GM19455 (cell line): ENCODE data around the gene CBX2.

Source experiments
- ATAC-seq: cut with Tn5 transposase; IDR thresholded peaks from one replicate; pipeline ENCODE4 v1.9.1; 2021; ENCODE audit not compliant: unreplicated experiment

CBX2 gene

DNA sequence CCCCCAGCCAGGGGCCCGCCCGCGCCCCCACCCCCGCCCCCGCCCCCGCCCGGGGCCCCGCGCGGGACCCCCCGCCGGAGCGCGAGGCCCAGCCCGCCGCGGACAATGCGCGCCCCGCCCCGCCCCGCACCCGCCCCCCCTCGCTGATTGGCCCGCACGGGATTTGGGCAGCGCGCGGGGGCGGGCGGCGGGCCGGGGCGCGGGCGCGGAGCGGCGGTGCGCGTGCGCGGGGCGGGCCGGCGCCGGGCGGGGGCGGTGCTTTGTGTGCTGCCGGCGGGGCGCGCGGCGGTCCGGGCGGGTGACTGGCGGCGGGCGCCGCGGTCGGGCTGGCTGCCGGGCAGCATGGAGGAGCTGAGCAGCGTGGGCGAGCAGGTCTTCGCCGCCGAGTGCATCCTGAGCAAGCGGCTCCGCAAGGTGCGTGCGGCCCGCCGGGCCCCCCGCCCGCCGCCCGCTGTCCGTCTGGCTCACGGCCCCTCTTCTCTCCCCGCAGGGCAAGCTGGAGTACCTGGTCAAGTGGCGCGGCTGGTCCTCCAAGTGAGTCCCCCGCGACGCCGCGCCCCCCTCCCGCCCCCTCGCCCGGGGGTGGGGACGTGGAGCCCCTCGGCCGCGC, at the start of gene CBX2:
CBX2 (plus strand) TSS at position 255 of the 610 bp plus-strand sequence; CDS start at position 343, 88 bp downstream.
- ATAC-seq = no peak

DNA sequence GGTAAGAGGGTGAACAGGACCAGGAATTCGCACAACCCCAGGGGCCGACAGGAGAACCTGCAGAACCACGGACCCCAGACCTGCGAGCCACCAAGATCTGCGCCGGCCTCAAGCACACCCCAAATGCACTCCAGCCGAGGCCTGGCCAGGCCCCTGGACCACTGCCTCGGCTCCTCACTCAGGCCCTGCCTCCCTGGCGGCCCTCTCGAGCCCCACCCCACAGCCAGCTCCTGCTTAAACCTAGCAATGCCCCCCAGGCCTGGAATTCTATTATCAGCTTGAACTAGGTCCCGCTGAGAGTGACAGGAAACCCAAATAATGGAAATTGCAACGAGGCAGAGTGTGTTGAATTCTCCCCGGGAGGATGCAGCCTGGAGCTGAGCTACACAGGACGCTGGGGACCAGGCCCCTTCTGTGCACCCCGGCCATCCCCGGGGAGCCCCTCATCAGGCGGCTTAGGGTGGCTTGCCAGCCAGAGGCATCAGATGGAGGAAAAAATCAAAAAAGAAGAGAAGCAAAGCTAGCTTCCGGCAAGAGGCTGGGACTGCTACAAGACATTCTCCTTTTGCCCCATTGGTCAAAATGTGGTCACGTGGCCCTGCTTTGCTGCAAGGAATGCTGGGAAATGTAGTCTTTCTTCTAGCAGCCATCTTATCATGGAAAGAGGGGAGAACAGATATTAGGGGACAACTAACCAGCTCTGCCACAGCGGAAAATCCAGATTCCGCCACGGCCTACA, 49.6 kb upstream of the CBX2 start:
- ATAC-seq = no peak

DNA sequence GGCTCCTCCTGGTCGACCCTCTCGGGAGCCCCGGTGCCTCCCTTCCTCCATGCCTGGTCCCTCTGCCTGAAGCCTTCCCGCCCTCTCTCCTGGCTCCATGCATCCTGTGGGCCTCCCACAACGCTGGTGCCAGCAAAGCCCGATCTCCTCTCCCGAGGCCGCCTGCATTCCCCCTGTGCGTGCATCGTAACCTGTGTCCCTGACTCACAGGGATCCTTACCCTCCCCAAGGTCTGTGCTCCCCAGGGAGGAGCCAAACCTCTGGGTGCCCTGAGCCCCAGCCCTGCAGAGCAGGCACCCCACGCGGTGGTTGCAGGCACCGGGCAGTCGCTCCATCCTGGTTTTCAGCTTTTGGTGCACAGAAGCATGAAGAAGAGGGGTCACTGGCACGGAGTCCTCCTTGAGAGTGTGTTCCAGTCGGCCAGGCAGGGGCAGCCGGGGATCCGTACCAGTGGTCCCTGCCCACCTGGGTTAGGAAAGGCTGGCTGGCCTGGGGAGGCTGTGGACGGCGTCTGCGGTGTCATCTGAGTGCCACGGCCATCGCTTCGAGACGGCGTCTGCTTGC, 49.0 kb upstream of the CBX2 start:
- ATAC-seq = no peak

DNA sequence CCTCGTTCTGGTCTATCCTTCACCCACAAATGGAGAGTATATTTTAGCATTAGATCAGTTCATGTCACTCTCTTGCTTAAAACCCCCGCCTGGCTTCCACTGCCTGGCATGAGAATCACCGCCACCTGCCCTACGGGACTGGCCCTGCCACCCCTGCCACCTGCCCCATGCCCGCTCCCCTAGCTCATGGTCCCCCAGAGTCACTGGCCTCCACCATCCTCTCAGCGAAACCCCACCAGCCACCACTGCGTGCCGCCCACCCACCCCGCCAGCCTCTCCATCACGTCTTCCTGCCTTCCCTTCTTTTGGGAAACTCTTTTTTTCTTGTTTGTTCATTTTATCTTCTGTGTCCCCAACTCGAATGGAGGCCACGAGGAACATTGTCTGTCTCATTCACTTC, 48.2 kb upstream of the CBX2 start:
- ATAC-seq = no peak

DNA sequence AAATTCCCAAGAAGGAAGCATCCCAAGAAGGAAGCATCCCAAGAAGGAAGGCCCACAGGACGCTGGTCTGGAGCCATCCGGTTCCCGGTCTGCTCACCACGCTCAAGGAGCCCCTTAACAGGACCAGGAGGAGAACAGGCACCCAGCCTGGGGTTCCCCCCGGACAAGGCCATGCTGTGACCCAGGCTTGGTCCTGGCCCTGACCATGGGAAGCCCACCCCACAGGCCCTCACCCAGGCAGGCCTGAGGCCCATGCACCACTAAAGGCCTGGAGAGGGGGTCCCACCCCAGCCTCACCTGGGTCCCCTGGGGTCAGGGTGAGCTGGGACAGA, 47.5 kb upstream of the CBX2 start:
- no peak for ATAC-seq

DNA sequence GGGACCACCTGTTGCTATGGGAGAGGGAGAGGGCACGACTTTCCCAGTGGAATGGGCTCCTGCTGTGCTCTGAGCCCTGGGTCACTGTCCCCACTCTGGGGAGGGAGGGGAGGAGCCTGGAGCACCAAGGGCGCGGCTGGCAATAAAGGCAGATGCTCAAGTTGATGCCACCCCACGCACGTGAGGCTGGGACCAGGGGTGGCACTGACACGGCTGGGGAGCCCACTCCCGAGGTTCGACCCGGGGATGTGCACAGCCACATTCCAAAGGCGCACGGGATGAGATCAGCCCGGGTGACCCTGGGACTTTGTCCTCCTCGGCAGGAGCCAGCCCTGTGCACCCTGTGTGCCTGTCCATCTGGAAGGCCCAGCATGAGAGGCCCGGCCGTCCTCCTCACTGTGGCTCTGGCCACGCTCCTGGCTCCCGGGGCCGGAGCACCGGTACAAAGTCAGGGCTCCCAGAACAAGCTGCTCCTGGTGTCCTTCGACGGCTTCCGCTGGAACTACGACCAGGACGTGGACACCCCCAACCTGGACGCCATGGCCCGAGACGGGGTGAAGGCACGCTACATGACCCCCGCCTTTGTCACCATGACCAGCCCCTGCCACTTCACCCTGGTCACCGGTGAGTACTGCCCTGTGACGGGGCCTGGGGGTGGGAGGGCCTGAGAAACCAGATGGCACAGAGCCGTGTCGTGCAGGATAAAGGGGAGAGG, 47.0 kb upstream of the CBX2 start, which contains the start of gene ENPP7:
ENPP7 (plus strand) TSS at position 175 of the 715 bp plus-strand sequence; CDS start at position 372, 197 bp downstream.
- no peak for ATAC-seq

DNA sequence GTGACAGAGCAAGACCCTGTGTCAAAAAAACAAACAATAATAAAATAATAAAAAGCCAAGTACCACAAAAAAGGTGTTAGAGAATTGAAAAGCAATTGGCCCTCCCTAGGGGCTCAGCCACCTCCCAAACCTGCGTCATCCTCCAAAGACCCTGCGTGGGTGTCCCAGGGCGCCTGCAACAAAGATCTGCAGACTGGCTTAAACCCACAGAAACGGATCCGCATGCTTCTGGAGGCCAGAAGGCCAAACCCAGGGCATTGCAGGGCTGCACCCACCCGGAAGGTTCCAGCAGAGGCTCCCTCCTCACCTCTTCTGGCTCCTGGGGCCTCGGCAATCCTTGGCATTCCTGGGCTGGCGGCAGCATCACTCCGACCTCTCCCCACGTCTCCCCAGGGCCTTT, 45.7 kb upstream of the CBX2 start:
- no peak for ATAC-seq

DNA sequence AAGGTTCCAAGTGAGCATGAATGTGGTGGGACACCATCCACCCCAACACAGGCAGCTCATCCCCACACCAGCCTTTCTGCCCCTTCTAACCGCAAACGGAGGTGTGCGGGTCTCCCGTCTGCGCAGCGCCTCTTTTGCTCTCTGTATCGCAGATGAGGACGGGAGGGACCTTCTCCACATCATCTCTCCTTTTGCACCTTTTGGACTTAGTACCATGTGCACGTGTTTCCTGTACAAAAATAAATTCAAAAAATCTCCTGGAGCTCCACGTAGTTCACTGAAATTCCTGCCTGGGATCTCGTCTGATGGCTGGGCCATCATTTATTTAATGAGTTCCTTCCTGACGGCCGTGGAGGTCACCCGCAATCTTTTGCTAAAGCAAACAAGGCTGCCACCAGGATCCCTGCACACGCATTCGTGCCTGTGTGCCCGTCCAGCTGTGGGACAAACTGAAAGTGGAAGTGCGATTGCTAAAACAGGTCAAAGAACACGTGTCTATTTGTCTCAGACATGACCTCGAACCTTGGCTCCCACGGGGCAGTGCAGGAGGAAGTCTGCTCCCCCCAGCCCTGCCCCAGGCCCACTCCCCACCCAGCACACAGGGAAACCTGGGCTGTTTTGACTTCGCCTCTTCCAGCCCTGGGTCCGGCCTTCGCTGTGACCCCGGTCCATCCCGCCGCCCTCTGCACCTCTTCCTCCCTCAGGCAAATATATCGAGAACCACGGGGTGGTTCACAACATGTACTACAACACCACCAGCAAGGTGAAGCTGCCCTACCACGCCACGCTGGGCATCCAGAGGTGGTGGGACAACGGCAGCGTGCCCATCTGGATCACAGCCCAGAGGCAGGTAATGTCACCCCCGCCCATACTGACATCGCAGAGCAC, 44.9 kb upstream of the CBX2 start:
- no peak for ATAC-seq

DNA sequence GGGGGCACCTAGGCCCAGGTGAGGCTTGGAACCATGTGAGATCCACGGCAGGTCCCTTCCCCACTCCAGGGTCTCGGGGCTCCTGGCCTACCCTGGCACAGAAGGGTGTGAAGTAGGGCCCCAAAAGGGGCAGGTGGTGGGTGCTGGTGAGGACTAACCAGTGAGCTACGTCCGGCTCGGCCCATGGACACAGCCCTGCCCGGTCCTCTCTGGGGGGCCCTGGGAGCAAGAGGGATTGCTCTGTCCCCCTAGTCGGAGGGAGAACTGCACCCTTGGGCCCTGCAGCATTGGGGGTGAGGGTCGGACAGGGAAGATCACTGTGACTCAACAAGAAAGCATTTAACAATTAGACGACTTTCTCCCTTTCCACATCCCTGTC, 44.3 kb upstream of the CBX2 start:
- ATAC-seq = no peak

DNA sequence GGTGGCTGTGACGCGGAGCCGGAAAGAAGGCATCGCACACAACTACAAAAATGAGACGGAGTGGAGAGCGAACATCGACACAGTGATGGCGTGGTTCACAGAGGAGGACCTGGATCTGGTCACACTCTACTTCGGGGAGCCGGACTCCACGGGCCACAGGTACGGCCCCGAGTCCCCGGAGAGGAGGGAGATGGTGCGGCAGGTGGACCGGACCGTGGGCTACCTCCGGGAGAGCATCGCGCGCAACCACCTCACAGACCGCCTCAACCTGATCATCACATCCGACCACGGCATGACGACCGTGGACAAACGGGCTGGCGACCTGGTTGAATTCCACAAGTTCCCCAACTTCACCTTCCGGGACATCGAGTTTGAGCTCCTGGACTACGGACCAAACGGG, 42.9 kb upstream of the CBX2 start:
- ATAC-seq = no peak

DNA sequence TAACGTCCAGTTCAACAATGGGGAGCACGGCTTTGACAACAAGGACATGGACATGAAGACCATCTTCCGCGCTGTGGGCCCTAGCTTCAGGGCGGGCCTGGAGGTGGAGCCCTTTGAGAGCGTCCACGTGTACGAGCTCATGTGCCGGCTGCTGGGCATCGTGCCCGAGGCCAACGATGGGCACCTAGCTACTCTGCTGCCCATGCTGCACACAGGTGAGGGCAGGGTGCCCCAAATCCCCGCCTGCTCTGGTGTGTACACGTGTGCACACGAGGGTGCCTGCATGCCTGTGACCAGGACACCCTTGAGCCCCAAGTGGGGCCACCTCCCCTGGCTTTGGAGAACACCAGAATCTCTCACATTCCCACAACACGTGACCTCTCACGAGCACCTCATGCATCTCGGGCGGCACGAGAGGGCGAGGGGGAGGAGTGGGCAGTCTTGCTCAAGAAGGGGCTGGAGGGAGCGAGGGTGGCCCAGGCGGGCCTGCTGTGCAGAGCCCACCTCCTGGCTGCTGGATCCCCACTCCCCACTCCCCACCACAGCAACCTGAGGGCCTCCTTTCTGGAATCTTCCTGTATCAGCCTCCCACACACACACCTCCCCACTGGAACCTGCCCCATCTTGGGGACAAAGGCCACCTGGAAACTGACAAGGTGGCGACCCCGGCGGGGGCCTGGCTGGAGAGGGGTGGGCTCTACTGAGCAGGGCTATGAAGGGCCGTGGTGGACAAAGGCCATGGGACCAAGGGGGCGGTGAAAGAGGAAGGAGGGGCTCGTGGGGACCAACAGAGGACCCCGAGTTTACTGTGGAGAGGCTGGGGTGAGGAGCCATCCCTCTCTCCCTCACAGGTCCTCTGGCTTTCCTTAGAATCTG, 40.7 kb upstream of the CBX2 start:
- no peak for ATAC-seq

DNA sequence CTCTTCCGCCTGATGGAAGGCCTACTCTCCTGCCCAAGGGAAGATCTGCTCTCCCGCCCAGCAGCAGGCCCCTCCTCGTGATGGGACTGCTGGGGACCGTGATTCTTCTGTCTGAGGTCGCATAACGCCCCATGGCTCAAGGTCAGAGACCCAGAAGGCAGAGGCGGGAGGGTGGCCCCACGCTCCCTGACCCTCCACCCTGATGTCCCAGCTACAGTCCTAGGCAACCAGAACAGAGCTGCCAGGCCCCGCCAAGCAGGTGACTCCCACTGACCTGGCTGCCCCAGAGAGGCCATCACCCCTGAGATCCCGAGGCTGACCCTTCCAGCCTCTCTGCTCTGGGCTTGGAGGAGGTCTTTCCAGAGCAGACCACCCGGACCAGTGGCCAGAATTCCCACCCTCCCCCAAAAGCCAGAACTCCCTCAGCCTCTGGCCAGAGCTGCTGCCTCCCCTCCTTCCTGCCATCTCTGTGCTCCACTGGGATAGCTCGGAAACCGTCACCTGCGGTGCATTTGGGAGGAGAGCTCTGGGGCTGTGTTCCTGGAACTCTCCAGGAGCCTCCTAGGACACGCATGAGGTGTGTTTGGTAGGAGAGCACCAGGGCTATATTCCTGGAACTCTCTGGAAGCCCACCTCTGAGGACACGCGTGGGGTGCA, 39.9 kb upstream of the CBX2 start:
- ATAC-seq = no peak

DNA sequence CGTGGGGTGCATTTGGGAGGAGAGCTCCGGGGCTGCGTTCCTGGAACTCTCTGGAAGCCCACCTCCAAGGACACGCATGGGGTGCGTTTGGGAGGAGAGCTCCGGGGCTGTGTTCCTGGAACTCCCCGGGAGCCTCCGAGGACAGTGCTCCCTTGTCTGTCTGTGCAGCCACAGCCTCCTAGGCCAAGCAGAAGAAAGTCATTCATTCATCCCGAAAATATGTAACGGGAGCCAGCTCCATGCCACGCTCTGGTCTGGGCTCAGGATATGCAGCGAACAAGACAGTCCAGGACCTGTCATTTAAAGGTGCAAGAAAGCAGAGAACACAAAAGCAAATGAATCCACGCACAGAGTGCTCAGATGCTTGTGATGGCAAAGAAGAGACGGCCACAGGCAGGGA, 39.3 kb upstream of the CBX2 start:
- no peak for ATAC-seq

DNA sequence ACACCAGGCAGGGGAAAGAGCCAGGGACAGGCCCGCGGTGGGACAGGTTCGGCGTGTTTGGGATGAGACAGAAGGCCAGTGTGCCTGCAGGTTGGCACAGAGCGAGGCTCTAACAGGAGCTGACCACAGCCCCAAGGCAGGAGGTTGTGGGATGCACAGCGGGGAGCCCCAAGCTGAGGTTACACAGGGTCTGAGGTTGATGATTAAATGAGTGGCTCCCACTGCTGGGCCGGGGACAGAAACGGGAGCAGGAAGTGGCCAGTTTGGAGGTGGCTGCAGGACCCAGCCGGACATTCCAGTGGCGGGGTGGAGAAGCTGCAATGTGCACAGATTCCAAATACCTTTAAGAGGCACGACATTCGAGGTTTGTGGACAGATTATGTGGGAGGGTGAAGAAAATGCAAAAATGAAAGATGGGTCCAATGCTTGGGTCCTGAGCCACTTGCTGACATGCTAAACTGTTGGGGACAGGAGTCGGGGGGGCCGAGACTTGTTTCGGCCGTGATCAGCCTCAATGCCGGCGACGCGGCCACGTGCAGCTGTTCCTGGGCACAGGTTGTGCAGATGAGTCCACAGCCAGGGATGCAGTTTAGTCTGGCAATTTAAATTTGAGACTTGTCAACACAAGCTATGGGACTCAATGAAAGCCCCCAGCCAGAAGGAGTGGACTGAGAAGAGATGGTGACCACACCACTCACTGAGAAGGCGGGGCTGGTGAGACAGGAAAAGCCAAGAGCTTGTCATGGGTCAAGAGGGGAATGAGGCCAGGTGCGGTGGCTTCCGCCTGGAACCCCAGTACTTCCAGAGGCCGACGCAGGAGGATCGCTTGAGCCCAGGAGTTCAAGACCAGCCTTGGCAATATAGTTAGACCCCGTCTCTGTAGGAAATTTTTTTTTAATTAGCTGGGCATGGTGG, 38.5 kb upstream of the CBX2 start:
- no peak for ATAC-seq

DNA sequence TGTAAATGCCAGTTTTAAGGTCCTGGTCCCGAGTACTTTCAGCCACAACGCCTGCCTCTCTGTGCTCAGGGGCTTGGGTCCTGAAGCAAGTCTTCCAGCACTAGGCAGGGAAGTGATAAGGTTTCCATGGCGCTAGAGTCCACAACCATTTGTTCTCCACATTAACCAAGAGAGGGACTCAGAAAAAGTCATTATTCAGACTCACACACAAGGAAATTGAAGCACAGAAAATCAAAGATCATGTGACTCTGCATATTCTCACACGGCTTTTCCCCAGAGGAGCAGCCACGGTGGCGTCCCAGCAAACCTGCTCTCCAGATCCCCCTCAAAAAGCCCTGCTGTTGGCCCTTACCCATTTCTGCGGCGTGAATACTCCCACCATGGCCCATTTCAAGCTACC, 37.5 kb upstream of the CBX2 start:
- no peak for ATAC-seq

DNA sequence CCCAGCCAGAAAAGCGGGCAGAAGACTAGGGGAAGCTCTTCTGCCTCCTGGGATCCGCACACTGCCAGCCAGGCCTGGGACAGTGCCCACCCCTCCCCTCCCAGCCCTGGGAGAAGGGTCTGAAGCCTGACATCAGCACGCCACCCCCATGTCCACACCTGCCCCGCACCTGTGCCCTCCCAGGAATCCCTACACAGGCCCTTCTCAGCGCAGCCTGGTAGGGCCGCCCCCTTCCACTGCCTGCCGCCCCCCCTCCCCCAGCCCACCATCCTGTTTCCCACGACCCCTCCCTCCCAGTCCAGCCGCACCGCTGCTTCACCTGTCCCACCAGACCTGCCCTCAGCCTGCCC, 36.6 kb upstream of the CBX2 start:
- no peak for ATAC-seq

DNA sequence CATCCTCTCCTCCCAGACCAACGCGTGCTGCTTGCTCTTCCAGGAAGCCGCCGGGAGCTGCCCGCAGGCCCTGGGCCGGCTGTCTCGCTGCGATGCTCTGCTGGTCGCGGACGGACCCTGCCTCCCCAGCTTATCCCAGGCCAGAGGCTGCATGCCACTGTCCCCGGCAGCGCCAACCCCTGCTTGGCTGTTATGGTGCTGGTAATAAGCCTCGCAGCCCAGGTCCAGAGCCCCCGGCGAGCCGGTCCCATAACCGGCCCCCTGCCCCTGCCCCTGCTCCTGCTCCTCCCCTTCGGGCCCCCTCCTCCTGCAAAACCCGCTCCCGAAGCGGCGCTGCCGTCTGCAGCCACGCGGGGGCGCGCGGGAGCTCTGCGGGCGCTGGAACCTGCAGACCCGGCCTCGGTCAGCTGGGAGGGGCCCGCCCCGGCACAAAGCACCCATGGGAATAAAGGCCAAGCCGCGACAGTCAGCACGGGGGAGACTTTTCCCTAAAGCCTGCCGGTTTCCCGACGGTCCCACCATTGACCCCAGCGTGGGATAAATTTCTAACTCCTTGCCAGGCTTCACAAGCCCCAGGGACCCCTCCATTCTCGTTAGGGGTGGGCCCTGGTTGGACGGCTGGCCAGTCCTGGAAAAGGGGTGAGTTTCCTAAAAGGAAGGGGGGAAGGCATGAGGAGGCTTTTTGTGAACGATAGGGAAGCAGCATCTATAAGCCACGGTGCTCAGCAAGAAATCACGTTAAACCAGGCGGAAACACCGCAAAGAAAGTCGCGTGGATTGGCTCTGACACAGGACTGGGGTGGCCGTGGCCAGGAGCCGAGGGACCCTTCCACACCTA, 36.0 kb upstream of the CBX2 start:
- no peak for ATAC-seq

DNA sequence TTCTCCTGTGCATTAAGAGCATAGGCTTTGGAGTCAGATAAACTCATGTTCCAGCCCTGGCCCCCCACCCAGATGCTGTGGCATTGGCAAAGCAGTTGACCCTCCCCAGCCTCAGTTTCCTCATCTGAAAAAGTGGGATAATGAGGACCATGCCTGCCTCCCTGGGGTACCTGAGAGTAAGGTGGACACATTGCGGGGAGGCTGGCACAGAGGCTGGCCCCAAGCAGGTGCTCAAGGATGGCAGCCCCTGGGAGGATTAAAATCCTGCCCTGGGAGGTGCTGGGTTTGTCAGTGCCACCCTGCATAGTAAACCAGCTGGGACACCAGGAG, 35.4 kb upstream of the CBX2 start:
- ATAC-seq = no peak
